ENCODE data around the gene MED13L.

- TF ChIP-seq POLR2A (IDR thresholded peaks at IDR 0.05): no peak
- no peak for TF ChIP-seq CTCF (IDR thresholded peaks at IDR 0.05)
Observed at GRCh38 chr12:116160231-116160630, 117.3 kb downstream of the MED13L start.
